WERI-Rb-1 (cell line): ENCODE results near the gene RPL22.

Source experiments
- DNase-seq: peaks from one replicate; pipeline ENCODE4 v3.0.0-alpha.2; 2020
- H3K27ac ChIP-seq: fragments of 250-450 bp; sonication (Bioruptor Pico); 2 replicates; pipeline ENCODE4 v1.5.1; 2020; ENCODE audit warnings: mild to moderate bottlenecking, moderate library complexity
- H3K27me3 ChIP-seq: fragments of 250-450 bp; sonication (Bioruptor Pico); 2 replicates; pipeline ENCODE4 v1.5.1; 2021; ENCODE audit warnings: mild to moderate bottlenecking, low read depth, moderate library complexity; ENCODE audit not compliant: insufficient read depth, severe bottlenecking
- H3K36me3 ChIP-seq: fragments of 250-450 bp; sonication (Bioruptor Pico); 2 replicates; pipeline ENCODE4 v1.5.1; 2020; ENCODE audit warnings: mild to moderate bottlenecking, moderate library complexity
- H3K4me3 ChIP-seq: 2 replicates; pipeline ENCODE4 v1.5.1; 2011; ENCODE audit warnings: low read depth, mild to moderate bottlenecking, control low read depth, low read length
- H3K9me3 ChIP-seq: fragments of 250-450 bp; sonication (Bioruptor Pico); 2 replicates; pipeline ENCODE4 v1.5.1; 2021; ENCODE audit warnings: mild to moderate bottlenecking, moderate library complexity; ENCODE audit not compliant: severe bottlenecking
- CTCF ChIP-seq: IDR thresholded peaks from 2 replicates; pipeline ENCODE4 v1.5.1; 2011; ENCODE audit warnings: low read depth, mild to moderate bottlenecking, control low read depth, inconsistent platforms, low read length

The RPL22 gene

GRCh38 chr1:6184083-6184783, 15.2 kb downstream of the RPL22 start:
- no peak for DNase-seq
- no peak overlapping the region for H3K4me3 ChIP-seq
- no peaks in the 10 kb centered on the region for H3K9me3 ChIP-seq
- TF ChIP-seq CTCF, result no peak
- peaks cover 35% of the 10 kb centered on the region for H3K36me3 ChIP-seq
- H3K27ac ChIP-seq, result no peak overlapping the region
- H3K27me3 ChIP-seq, result no peaks in the 10 kb centered on the region

- Histone ChIP-seq H3K27me3 (no peaks in the 10 kb centered on the region), H3K4me3 (no peak overlapping the region), H3K36me3 (peaks cover 29% of the 10 kb centered on the region), H3K9me3 (no peaks in the 10 kb centered on the region), H3K27ac (no peak overlapping the region)
- no peak for DNase-seq
- 0 out of 2 replicates have a peak, but pooled peaks have one; percentile 7 for TF ChIP-seq CTCF
Measured at GRCh38 chr1:6183520-6183989, 15.8 kb downstream of the RPL22 start.

DNA sequence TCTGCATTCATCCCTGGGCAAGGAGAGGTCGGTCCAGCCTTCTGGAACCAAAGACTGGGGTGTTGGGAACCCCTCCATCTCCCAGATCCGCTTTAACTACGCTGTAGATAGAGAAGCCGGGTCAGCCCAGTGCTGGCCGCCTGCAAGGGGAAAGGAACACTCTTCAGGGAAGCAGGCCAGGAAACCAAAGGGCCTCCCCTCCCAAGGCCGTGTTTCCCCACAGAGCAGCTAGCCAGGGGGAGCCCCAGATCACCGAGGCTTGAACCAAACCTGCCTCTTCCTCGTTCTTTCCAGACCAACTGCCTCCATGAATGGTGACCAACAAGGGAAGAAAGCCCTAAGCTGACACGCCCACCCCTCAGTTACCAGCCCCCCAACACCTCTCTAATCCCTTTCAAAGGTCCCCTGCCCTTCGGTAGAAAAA, 18.0 kb downstream of the RPL22 start:
- no peak overlapping the region for H3K27ac ChIP-seq
- peaks cover 12% of the 10 kb centered on the region for H3K36me3 ChIP-seq
- no peak for DNase-seq
- no peak for TF ChIP-seq CTCF
- H3K27me3 ChIP-seq, result no peaks in the 10 kb centered on the region
- H3K9me3 ChIP-seq, result no peaks in the 10 kb centered on the region
- H3K4me3 ChIP-seq, result no peak overlapping the region

DNA sequence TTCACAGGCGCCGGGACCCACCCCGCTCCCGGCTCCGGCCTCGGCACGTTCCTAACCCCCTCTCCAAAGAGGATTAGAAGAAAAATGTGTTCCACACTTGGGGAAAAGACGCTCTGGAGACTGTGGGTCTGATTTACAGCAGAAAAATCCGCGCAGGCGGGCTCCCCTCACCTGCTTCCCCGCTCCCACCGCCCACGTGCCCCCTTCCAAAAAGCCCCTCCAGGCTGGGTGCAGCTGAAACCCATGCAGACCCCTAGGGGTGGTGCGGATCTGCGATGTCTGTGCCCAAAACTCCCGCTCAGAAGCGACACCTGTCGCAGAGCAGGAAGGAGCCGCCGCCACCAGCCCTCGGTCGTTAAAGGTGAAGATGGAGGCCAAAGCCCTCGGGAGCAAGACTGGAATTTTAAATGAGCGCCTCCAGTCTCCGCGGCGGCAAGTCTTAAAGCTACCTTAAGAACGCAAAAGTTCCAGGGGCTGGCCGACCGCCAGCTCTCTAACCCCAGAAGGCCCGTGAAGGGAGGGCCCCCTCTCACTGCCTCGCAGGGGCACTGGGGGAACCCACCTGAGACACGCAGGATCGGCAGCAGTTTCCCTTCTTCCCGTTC, 18.6 kb downstream of the RPL22 start:
- no peak for TF ChIP-seq CTCF

GRCh38 chr1:6180268-6180706, 19.1 kb downstream of the RPL22 start, which contains the start of gene CHD5:
TSS of gene CHD5 (minus strand) at chr1:6180321. CDS start at chr1:6180023, 298 bp downstream.
- Histone ChIP-seq H3K27ac (peak within 1 kb of the TSS; percentile 67), H3K9me3 (no peaks in the 10 kb centered on the region), H3K27me3 (no peaks in the 10 kb centered on the region), H3K4me3 (peak within 1 kb of the TSS; percentile 48), H3K36me3 (peaks cover 4% of the 10 kb centered on the region)
- DNase-seq, result peak; percentile 78
- TF ChIP-seq CTCF, result 0 out of 2 replicates have a peak, but pooled peaks have one; percentile 26

More for the DNA sequence above, 18.6 kb downstream of the RPL22 start:
- Histone ChIP-seq H3K4me3 (peak overlapping the region; percentile 28), H3K27me3 (no peaks in the 10 kb centered on the region), H3K9me3 (no peaks in the 10 kb centered on the region), H3K27ac (peak overlapping the region; percentile 67), H3K36me3 (peaks cover 9% of the 10 kb centered on the region)
- DNase-seq, result peak; percentile 45
